Omental fat pad (tissue), 4 donors: ENCODE results near the gene AGT. TPM values are rescaled to one million over a fixed set of nuclear protein-coding genes. Genes with fewer than 3 reads are reported as not detected.

Experiments used
- ATAC-seq: fragments of 150-250 bp; one replicate; pipeline ENCODE4 v1.9.1; 2016; ENCODE audit warnings: mild to moderate bottlenecking, moderate library complexity; ENCODE audit not compliant: low FRiP score
- DNase-seq: peaks from one replicate; pipeline ENCODE4 v3.0.0-alpha.2; 2019; ENCODE audit warnings: low spot score
- CTCF ChIP-seq, 3 donors: fragments of 450-650 bp; IDR thresholded peaks; one replicate each; pipeline ENCODE4 v1.5.1; 2016 to 2017; ENCODE audit warnings: antibody characterized with exemption in 3 of 3, mild to moderate bottlenecking in 3 of 3, moderate library complexity in 2 of 3
- total RNA-seq, 4 donors: library from RNA; depleted of rRNA; stranded (reverse); fragments of >200 nt; gene quantifications; one replicate each; pipeline ENCODE4 v1.1.0, GENCODE V29; 2016

The AGT gene
- total RNA-seq, 4 donors from 2014 or later: 2.5 to 10.7 (median 4.0) TPM

- no peak for DNase-seq
- no peak for ATAC-seq
- no peak for TF ChIP-seq CTCF (IDR thresholded peaks at IDR 0.05)
These were observed 5.9 kb downstream of the AGT start for GRCh38 chr1:230707732-230708630.

- ATAC-seq: no peak
- TF ChIP-seq CTCF (IDR thresholded peaks at IDR 0.05): no peak
- DNase-seq: no peak
These were observed 6.8 kb downstream of the AGT start for GRCh38 chr1:230706887-230707731.

DNA sequence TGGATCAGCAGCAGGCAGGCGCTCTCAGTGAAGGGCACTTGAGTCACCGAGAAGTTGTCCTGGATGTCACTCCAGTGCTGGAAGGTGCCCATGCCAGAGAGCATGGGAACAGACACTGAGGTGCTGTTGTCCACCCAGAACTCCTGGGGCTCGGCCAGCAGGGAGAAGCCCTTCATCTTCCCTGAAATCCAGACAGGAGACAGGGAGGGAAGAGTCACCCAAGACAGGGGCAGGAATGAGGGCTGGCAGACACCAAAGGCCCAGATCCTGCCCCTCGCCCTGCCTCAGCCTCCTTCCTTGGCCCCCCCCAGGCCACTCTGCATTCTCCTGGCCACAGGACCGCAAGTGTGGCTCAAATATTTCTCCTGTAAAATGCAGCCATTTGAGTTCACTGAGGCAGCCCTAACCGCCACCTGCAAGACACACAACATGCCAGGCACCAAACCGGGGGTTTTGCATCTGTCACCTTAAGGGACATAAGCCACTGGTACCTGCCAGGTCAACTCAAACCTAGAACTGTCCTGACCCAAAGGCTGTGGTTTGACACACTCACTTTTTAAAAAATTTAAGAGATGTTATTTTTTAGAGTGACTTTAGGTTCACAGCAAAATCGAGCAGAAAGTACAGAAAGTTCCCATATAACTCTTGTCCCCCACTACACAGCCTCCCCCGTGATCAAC, 7.8 kb downstream of the AGT start:
- no peak for ATAC-seq
- no peak for TF ChIP-seq CTCF (IDR thresholded peaks at IDR 0.05)
- DNase-seq: no peak

GRCh38 chr1:230705289-230706019, 8.5 kb downstream of the AGT start:
- DNase-seq (no peak), ATAC-seq (no peak)
- no peak for TF ChIP-seq CTCF (IDR thresholded peaks at IDR 0.05)

DNA sequence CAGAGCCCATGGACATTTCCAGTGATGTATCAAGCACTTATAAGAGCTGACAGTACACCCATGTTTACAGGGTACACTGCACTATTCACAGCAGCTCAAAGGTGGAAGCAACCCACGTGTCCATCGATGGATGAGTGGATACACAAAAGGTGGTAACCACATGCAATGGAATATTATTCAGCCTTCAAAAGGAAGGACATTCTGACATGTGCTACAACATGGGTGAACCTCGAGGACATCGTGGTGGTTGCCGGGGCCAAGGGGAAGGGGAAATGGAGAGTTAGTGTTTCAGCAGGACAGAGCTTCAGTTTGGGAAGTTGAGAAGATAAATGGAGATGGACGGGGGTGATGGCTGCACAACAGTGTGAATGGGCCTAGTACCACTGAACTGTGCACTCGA, 9.1 kb downstream of the AGT start:
- DNase-seq (no peak), ATAC-seq (no peak)
- no peak for TF ChIP-seq CTCF (IDR thresholded peaks at IDR 0.05)

- DNase-seq (no peak), ATAC-seq (no peak)
- TF ChIP-seq CTCF (IDR thresholded peaks at IDR 0.05): no peak
These were observed 10.1 kb downstream of the AGT start for GRCh38 chr1:230703679-230704385.
